NCI-H526 (cell line): Measurements from ENCODE around the gene ATCAY.

Experiments used
- DNase-seq, 2 experiments: peaks; one replicate each; lab custom pipeline; 2025; lab: John Stamatoyannopoulos, UW

Gene ATCAY

DNA sequence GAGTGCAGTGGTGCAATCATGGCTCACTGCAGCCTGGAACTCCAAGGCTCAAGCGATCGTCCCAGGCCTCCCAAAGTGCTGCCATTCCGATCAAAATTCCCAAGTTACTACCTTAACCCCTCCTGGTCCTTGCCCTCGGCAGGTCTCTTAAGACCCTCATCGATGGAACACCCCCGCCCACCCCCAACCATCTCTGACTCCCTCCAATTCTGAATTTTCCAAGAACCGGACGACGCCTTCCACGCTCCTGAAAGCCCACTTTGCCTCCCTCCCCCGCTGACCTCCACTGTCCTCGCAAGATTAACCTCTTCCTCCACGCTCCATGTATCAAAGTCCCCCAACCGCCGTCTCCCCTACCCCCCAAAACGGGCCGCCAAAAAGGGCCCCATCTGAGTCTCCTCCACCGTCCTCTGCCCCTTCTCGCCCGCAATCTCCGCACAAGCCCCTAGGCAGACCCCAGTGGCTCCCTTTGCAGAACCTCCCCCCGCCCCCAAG, 89.9 kb downstream of the ATCAY start:
- DNase-seq = no peak

DNA sequence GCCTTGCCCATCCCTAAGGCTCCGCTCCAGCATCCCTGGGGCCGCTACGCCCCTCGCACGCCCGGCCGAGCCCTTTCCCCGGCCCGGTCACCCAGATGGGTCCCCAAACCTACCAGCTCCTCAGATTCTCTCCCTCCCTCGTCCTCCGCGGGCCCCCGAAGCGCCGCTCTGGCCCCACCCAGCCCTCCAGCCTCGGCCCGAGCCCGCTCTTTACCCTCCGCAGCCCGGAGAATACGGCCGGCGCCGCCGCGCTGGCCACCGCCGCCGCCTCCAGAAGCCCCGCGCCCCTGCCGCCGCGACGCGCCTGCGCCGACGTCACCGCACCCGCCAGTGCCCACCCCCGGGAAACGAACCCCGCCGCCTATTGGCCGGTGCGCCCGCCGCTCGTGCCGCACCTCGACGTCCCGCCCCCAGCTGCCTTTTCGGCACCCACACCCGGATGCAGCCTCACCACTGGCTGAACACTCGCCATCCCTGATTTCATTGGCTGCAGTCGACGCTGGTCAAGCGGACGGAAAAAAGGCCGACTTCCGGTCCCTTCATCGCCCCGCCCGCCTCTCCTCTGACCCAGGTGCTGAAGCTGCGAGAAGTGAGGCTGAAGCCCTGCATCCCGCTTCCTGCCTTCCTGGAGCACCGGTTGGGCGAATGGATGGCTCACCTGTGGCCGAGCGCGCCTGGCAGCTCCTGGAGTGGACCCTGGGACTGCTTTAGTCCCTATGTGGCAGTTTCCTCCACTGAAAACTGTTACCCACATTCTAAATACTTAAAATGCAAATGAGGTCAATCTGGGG, 90.5 kb downstream of the ATCAY start, which contains the start of gene DAPK3:
TSS of gene DAPK3 (minus strand) at position 292 of the 791 bp plus-strand sequence. CDS start 1,364 bp downstream, outside the sequence.
- DNase-seq = peak; percentile 89 to 96

DNA sequence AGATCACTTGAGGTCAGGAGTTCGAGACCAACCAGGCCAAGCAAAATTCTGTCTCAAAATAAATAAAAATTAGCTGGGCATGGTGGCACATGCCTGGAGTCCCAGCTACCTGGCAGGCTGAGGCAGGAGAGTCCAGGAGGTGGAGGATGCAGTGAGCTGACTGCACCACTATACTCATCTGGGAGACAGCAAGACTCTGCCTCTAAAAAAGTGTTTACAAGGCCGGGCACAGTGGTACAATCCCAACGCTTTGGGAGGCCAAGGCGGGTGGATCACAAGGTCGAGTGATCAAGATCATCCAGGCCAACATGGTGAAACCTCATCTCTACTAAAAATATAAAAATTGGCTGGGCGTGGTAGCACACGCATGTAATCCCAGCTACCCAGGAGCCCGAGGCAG, 94.7 kb downstream of the ATCAY start:
- no peak for DNase-seq

DNA sequence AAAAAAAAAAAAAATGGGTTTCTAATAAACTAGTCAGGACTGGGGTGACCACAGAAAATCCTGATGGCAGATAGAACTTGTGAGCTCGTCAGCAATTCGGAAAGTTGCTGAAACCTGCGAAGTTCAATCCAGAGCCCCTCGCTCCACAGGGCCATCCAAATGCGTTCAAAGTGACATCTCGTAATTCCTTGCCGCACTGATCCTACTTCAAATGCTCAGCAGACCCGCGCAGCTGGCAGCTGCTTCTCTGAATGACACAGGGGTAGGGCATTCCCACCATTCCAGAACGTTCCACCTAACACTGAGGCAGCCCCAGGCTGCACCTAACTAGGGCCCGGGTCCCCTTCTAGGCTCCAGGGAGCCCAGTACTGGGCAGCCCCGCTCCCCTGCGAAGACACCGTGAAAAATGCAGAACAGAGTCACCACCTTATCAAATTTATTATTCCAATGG, 95.2 kb downstream of the ATCAY start:
- no peak for DNase-seq

DNA sequence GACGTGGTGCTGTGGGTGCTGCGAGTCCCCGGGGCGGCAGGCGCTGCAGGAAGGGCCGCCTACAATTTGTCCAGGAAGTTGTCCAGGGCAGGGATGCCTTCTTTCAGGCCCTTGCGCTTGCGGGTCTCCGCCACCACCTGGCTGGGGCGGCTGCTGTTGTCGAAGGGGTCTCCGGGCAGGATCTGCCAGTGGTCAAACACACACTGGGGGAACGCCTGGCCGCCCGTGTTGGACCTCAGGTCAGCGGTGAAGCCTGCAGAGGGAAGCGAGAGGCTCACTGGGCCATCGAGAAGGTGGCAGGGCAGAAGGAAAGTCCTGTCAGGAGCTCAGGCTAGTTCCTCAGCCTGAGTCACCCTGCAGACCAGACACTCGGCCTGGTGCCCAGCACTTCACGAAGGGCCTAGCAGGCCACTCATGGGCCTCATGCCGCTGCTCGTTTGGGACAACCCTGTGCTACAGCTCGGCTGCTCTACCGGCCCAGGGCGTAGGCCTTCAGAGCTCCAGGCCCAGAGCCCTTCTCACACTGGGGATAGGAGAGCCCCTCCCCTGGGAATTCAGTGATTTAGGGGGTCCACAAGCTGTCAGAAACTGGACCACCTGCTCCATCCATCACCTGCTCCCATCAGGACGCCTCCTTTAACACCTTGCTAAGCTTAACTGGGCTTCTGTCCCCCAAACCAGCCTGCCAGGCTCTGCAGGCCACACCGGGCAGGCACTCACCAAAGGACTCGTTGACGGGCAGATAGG, 96.2 kb downstream of the ATCAY start:
- DNase-seq = no peak
